HG02610 (cell line): ENCODE results near the gene PTPRN2.

ENCODE experiments used
- ATAC-seq: cut with Tn5 transposase; IDR thresholded peaks from one replicate; pipeline ENCODE4 v1.9.1; 2021; ENCODE audit warnings: mild to moderate bottlenecking, moderate library complexity; ENCODE audit not compliant: unreplicated experiment

PTPRN2 gene

DNA sequence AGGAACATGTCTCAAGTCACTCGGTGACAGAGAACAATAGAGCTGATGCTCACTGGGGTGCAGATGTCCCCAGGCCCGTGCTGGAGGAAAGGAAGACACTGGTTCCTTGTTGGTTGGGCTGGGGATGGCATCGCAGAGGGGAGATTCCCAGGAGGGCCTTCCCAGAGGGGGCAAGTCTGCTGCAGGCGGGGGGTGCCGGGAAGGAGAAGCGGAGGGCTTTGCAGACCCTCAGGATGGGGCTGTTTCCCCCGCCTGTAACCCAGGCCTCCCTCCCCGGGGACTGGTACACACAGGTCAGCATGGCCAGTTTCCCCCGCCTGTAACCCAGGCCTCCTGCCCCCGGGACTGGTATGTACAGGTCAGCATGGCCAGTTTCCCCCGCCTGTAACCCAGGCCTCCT is 967.0 kb downstream of the PTPRN2 start:
- ATAC-seq, result no peak

DNA sequence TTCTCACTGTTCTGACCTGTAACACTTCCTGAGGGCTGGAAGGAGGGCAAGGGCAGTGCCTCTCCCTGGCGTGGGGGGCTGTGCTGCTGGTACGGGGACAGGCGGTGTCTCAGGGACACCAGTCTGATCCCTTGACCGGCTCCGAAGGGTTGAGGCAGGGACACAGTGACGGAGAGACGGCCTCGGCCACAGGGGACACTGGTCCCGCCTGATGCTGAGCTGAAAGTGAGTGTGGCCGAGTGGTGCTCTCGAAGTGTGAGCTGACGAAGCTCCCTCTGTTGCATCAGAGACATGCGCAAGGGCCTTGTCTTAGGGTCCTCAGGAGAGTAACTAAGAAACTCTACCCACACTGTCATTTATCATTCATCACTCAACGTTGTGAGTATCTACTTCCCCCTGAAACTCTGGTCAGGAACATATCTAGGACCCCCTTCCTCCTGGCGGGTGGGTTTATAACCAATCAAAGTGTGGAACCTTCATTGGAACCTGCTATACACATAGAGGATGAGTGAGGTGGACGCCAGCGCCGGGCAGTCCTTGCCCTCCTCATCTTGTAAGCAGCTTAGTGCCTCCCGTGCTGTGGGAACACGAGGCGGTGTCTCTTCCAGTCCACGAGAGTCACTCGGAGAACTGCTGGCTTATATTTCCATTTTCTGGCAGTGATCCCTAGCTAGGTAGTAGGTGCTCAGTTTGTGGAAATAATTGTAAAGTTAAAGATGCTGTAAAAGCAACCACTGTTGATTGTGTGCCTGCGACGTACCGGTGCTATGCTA is 967.7 kb downstream of the PTPRN2 start:
- no peak for ATAC-seq

DNA sequence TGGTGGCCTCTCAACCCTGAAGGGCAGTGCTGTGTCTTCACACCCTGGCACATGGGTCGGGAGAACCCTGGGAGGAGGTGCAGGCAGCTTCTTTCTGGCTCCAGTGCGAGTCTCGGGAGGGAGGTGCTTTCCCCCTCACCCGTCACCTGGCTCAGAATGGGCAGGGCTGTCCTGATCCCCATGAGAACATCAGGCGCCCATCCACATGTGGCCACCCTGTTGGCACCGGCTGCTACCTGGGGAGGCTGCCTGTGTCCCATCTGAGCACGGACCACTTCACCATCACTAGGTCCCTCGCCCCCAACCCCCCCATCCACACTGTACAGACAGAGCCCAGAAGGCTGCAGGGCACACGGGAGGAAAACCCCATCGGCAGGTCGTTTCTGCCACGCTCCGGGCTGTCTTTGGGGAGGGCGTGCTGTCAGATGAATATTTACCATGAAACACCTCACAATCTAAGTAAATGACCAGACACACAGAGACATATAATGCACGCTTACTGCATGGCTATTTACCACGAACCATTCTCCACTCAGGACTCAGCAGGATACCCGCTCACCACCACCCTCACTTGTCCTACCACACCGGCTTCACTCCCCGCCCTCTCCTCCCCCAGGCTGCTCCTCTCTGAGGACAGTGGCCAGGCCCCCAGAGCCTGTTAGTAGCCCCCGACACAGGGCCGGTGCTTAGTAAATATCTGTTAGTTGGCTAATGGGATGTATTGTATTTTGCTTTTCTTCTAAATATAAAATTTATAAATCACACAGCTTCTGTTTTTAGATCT is 968.6 kb downstream of the PTPRN2 start:
- no peak for ATAC-seq

DNA sequence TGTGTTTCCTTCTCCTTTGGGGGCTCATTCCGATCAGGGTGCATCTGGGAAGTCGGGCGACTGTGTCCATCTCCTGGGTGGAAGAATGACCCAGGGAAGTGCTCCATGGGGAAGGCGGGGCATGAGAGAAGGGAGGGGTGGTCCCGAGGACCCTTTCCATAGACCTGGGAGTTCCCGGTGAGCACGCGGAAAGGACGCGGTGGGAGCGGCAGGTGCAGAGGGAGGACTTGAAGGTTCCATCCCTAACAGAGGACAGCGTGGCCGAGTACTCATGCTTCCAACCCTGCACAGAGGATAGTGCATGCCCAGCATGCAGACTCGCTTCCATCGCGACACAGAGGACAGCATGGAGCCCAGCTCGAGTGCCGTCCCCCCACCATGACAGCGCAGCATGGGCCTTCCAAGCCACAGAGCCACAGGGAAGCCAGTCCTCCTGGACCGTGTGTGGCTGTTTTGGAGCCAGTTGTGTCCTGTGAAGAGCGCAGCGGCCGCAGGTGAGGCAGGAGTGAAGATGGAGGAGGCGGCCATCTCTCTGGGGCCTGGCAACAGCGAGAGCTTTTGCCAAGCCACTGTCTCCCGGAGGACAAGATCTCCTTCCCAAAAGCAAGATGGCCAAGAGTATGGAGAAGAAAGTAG is 969.4 kb downstream of the PTPRN2 start:
- no peak for ATAC-seq

DNA sequence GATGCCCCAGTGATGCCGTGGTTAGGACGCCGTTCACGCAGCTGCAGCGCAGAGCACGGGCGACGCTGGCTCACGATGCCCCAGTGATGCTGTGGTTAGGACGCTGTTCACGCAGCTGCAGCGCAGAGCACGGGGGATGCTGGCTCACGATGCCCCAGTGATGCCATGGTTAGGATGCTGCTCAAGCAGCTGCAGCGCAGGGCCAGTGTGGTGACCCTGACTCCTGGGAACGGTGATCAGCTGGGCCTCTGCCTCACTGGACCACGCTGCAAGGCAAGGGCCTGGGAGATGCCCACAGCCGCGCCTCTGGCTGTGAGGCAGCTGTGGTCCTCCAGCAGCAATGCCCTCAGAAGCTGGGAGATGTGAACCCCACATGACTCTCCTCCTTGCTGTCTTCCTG is 970.2 kb downstream of the PTPRN2 start:
- no peak for ATAC-seq

DNA sequence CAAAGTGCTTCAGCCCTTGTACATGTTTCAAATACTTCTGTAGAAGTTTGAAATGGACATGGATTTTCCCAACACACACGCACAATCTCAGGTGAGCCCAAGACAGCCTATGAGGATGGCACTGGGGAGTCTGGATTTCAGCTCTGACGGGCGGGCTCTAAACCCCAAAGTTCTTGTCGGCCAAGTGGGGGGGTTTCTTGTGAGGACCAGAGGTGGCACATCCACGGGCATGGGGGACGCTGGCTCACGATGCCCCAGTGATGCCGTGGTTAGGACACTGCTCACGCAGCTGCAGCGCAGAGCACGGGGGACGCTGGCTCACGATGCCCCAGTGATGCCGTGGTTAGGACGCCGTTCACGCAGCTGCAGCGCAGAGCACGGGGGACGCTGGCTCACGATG is 970.7 kb downstream of the PTPRN2 start:
- ATAC-seq, result no peak

DNA sequence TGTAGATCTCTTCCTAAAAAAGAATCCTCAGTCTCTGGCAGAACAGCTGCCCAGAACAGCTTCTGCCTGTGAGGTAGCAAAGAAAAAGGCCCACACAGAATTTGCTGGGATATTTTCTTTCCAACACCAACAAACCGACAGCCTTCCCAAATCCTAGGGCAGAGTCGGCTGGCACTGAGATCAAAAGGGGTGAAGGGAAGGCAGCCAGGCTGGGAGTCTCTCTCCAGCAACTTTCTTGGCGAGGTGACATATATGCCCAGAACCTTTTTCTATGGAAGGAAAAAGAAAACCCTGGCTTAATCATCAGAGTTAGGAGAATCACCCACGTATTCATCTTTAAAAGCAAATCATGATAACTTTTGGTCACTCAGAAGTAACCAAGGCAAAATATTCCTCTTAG is 971.2 kb downstream of the PTPRN2 start:
- no peak for ATAC-seq

DNA sequence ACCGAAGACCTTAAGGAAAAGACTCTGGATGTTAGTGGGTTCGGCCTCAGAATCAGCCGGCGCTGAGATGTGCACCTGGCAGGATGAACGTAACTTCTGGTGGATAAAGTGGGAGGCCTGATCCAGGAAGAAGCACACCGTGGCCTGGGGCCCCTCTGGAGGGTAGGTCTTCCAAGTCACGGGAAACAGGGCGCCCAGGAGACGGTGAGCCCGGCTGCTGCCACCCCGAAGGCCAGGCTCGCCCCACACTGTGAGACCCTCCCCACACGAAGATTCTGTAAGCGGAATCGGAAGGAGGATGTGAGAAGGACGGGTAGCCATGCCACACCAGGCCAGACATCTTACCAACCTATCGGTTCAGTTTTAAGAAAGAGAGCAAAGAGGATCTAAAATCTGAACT is 971.8 kb downstream of the PTPRN2 start:
- ATAC-seq, result no peak

DNA sequence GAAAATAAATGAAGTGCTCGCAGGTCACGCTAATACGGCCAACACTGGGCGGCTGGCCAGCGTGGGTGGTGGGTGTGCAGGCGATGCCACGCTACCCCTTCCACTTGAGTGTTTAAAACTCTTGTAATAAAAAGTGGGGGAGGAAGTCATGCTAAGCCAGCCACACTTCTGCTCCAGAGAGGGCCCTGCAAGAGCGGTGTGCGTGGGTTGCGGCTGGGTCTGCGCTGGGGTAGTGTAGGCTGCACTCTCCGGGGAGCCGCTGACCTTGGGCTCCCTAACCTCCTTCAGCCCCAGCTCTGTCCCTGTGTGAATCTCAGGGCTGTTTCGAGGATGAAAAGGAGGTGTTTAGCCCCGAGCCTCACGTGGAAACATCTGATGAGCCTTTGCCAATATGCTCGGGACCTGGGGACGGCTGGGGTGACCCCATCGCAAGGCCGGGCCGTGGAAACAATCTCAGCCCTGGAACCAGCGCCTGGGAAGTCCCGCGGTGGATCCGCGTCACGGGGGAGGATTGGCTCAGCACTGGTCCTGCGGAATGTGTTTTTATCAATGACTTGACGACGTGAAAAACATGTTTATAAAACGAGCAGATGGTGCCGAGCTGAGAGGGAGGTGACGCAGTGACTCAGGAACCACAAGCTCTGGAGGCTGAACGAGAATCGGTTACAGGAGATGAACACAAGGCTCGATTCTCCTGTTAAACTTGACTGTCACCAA is 972.4 kb downstream of the PTPRN2 start:
- ATAC-seq, result no peak

DNA sequence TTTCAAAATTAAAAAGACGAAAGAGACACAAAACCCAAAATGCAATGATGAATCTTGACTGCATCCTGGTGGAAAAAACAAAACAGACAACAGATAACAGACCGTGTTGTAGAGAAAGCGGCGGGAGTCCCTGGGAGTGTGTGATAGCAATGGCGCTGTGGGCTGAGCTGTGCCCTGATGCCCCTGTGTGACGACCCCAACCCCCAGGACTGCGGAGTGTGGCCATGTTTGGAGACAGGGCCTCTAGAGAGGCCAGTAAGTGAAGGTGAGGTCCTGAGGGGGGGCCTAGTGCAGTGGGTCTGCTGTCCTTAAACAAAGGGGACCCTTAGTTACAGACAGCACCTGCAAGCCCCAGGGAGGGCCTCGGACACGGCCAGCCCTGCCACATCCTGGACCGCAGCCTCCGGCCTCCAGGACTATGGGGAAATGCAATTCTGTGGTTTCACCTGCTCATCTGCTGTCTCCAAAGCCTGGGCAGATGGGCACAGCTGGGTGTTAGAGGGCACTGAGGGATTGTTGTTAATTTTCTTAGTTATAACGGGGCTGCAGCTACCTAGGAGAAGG is 973.1 kb downstream of the PTPRN2 start:
- no peak for ATAC-seq

DNA sequence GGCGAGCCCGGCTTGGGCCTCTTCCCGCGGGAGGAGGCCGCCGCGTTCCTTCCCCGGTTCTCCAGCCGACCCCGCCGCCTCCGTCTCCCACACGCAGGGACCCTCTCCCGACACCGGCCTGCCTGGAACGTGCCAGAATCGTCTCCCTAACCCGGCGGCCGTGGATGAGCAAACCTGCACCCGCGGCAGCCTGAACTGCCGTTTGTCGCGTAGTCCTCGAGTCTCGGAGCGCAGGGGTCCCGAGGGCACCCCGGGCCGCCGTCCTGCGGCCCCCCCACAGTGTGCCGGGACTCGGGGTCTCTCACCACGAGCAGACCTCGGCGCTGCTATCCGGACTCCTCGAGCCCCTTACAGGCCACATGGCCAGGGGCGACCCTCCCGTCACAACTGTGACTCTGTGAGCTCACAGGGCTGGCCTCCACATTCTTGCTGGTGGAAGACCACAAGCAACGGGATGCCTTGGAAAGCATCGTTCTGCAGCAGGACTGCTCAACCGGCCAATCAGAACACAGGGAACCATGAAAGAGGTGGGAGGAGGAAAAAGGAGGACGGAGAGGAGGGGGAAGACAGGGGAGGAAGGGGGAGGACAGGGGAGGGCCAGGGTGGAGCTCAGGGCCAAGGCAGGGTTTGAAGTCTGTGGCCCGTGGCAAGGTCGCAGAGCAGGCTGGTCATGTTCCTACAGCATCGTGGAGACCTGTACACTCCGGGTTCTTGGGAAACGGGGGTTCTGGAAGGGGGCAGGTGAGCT is 973.9 kb downstream of the PTPRN2 start:
- ATAC-seq, result no peak

DNA sequence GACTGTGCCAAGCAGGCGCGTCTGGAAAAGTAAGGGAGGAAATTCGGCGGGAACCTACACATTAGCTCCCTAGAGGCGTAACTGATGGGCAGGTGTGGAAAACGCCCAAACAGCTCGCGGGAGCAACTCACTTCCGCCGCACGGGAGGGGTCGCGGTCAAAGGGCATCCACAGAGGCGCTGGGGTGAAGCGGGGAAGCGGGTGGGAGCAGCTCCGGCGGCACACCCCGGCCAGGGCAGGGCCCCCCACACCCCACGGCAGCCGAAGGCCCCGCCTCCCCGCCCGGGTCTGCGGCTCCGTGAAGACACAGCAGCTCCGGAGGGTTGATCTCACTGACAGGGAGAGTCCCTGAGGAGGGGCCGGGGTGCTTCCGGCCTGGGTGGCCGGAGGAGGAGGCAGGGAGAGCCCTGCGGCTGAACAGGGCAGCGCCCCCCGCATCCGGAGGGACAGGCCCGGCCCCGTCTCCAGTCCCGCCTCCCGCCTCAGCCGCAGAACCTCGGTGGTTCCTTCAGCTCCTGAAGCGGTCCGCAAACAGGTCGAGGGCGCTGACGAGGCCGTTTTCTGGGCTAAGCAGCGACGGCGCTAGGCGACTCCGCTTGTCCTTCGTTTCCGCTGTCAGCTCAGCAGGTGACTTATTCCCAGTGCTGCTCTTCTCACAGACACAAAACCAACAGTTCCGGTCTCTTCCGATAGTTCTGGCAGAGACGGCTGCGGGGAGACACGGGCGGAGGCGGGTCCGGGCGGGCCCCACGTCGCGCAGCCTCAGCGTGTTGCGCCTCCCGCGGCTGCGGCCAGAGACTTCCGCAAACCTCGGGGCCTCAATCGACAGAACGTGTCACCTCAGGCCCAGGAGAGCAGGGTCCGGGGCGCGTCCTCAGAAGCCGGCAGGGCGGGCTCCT is 974.7 kb downstream of the PTPRN2 start:
- no peak for ATAC-seq

DNA sequence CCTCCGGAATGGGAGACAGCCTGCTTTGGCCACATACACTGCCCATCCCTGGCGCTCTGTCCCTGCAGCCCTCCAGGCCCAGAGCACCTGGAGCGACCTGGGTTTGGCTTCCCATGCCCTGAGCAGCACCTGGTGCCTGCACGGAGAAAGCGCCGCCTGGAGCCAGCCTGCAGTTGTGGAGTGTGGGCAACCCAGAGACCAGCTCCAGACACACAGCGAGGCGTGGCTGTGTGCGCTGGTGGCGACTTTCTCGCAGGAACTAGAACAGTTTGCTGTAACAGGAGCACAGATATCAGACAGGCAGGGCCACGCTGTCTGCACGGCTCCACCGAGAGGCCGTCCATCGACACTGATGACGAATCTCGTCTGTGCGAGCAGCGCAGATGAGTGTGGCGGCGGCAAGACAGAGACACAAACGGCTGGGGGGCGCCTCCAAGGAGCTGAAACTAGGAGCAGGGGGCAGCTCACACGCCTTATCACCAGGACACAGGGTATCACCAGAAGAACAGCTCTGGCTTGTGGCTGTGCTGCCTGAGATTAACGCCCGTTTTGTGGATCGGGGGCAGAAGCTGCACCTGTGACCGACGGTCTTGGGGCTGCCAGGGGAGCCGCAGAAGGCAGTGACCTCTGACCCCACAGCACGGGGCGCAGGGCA is 975.5 kb downstream of the PTPRN2 start:
- ATAC-seq, result no peak

DNA sequence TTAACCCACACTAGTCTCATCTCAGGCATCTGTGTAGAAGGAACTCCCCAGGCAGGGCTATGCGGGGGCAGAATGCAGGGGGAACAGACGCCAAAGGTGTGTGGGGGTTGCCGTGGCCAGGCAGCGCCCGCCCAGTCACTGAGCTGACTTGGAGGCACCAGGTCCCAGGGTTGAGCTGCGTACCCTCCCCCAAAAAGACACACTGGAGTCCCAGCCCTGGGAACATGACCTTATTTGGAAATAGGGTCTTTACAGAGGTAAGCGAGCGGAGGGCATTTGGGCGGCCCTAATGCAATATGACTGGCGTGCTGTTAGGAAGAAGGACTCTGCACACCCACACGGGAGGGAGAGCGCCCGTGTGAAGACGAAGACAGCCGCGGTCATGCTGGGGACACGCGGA is 976.3 kb downstream of the PTPRN2 start:
- ATAC-seq, result no peak

DNA sequence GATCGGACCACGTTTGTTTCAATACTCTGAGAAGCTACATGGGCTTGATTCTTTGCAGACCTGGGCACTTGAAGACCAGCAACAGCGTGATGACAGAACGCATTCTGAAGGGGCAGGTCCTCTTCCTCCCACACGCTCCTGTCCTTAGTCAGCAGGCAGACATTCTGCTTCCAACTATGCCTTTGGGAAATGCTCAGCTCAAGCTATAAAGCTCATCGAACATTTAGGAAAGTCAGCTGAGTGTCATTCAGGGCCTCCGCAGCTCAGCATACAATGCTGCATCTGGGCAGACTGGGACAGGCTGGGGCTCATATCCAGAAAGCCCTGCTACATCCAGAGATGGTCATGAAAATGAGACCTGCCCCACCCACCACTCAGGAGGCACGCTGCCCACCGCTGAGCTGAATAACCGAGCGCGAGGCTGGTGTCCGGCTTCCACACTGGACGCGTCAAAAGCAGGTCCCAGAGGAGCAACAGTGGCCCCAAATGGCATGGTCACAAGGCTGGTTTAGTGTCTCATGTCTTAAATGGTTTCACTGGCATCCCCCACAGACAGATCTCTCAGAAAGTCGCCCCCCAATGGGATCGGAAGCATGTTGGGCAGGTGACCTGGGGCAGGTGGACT is 976.8 kb downstream of the PTPRN2 start:
- no peak for ATAC-seq

DNA sequence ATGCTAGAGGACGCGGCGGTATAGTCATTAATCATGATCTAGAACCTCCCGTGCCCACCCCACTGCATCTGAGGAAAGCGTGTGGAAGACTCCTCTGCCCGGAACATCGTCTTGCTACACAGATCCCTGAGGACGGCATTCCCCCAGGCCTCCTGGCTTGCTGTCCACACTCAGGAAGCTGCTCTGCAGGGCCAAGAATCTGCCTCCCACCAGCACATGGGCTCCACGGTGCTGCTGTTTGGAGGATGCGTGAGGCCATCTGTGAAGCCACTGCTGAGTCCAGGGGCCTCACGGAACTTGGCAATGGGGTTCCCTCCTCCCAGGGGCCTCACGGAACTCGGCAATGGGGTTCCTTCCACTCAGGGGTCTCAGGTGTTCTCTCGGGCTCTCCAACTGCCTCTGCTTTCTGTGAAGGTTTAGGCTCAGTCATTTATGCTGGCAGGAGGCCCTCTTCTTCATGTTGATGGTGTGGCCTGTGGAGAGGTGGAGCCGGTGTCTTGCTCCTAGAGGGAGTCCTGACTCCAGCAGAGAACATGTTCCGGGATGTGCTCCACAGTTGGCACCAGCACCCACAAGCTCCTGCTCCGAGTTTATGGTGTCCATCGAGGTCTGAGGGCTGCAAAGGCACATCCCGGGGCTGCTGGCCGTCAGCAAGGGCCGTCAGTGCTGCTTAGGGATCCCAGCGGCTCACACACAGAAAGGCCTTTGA is 977.5 kb downstream of the PTPRN2 start:
- no peak for ATAC-seq

DNA sequence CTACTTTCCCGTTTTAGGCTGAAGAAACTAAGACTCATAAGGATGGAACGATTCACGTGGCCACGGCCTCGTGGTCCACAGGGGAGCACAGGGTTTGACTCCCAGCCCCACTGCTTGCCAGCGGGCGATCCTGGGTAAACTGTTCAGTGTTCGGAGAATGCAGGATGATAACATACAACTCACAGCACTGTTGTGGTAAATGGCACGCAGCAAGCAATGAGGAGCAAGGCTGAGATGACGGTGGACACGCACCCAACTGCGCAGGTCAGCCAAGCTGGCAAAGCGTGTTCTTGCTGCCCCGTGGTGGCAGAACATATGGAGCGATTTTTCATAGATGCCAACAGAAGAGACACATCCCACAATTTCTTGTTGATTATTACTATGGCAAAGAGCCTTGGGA is 978.1 kb downstream of the PTPRN2 start:
- no peak for ATAC-seq

DNA sequence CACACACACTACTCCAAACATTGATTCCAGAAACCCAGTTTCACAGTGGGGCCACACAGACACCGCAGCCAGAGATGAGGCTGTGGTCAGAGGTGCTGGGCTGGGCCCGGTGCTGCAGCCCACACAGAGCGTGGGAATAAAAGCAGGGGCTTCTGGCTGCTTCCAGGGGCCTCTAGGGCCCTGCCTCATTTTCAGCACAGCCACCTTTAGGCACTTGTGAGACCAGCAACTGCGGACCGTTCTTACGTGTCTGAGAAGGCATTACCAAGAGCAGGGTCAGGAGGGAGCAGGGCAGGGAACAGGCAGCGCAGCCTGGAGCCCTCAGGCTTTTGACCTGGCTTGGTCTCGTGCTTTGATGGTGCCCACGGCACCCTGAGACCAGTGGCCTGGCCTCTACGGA is 980.4 kb downstream of the PTPRN2 start:
- ATAC-seq, result no peak
